ENCODE results near the gene CRYM. TPM values are rescaled to one million over a fixed set of nuclear protein-coding genes. Genes with fewer than 3 reads are reported as not detected.
"Not testable (repeated sequence)": the region's sequence is repeated elsewhere in the genome, so short reads cannot be mapped to it uniquely, and the experiment has no call there.

CRYM gene
- total and polyA plus RNA-seq, 4 donors, result 2.3 to 7.8 (median 7.0) TPM

- TF ChIP-seq NR2F2 (IDR thresholded peaks at IDR 0.05) (no peak), RAD21 (IDR thresholded peaks at IDR 0.05) (no peak), TAF1 (conservative IDR thresholded peaks at IDR 0.05) (no peak), YY1 (IDR thresholded peaks at IDR 0.05) (no peak), ATF3 (IDR thresholded peaks at IDR 0.05) (no peak)
Observed at GRCh38 chr16:21321736-21322135, 43.6 kb upstream of the CRYM start.

GRCh38 chr16:21314339-21314738 lies 36.2 kb upstream of the CRYM start:
- WGBS, result 83% methylated on average over 1 of the region's 1 CpG

More at GRCh38 chr16:21321736-21322135, 43.6 kb upstream of the CRYM start:
- Histone ChIP-seq H3K36me3 (ENCODE audit: control insufficient read depth in 4 of 4, insufficient read depth in 3 of 4, low read depth in 1 of 4, low read length in 3 of 4) (peaks cover 0 to 1% (median 0%) of the 10 kb centered on the region in 4 donors), H3K27me3 (ENCODE audit: control insufficient read depth in 4 of 4, insufficient read depth in 4 of 4, low read length in 3 of 4) (no peaks in the 10 kb centered on the region), H3K27ac (ENCODE audit: low read depth in 1 of 2, low read length in 2 of 2) (no peak overlapping the region), H3K9ac (ENCODE audit: low read depth in 1 of 2, low read length in 2 of 2) (no peak overlapping the region), H3K4me3 (ENCODE audit: low read depth in 1 of 3, low read length in 3 of 3) (no peak overlapping the region), H3K9me3 (ENCODE audit: control insufficient read depth in 4 of 4, low read length in 3 of 4) (no peaks in the 10 kb centered on the region), H3K4me1 (ENCODE audit: control insufficient read depth in 4 of 4, insufficient read depth in 4 of 4, low read length in 3 of 4) (peaks cover 0 to 4% (median 0%) of the 10 kb centered on the region in 4 donors)
- WGBS, result 97% methylated on average over 6 of the region's 6 CpGs
- no peak for DNase-seq (ENCODE audit: low spot score)

GRCh38 chr16:21312863-21313372 lies 34.8 kb upstream of the CRYM start:
- not testable (repeated sequence) for H3K27ac ChIP-seq (ENCODE audit: low read depth in 1 of 2, low read length in 2 of 2); H3K9me3 ChIP-seq (ENCODE audit: control insufficient read depth in 4 of 4, low read length in 3 of 4); H3K4me1 ChIP-seq (ENCODE audit: control insufficient read depth in 4 of 4, insufficient read depth in 4 of 4, low read length in 3 of 4); DNase-seq (ENCODE audit: low spot score); H3K36me3 ChIP-seq (ENCODE audit: control insufficient read depth in 4 of 4, insufficient read depth in 3 of 4, low read depth in 1 of 4, low read length in 3 of 4); H3K4me3 ChIP-seq (ENCODE audit: low read depth in 1 of 3, low read length in 3 of 3); H3K27me3 ChIP-seq (ENCODE audit: control insufficient read depth in 4 of 4, insufficient read depth in 4 of 4, low read length in 3 of 4); H3K9ac ChIP-seq (ENCODE audit: low read depth in 1 of 2, low read length in 2 of 2)
- WGBS, result 98% methylated on average over 25 of the region's 25 CpGs

More at GRCh38 chr16:21314339-21314738, 36.2 kb upstream of the CRYM start:
- TF ChIP-seq RXRA (IDR thresholded peaks at IDR 0.05) (no peak), ATF3 (IDR thresholded peaks at IDR 0.05) (no peak), FOXA2 (IDR thresholded peaks at IDR 0.05) (no peak), TAF1 (conservative IDR thresholded peaks at IDR 0.05) (no peak), HNF4G (IDR thresholded peaks at IDR 0.05) (no peak)
- no peaks in the 10 kb centered on the region for H3K27me3 ChIP-seq (ENCODE audit: control insufficient read depth in 4 of 4, insufficient read depth in 4 of 4, low read length in 3 of 4)
- no peak for DNase-seq (ENCODE audit: low spot score)
- H3K9me3 ChIP-seq (ENCODE audit: control insufficient read depth in 4 of 4, low read length in 3 of 4), result no peaks in the 10 kb centered on the region
- no peak overlapping the region for H3K27ac ChIP-seq (ENCODE audit: low read depth in 1 of 2, low read length in 2 of 2)
- no peak overlapping the region for H3K4me3 ChIP-seq (ENCODE audit: low read depth in 1 of 3, low read length in 3 of 3)
- H3K36me3 ChIP-seq (ENCODE audit: control insufficient read depth in 4 of 4, insufficient read depth in 3 of 4, low read depth in 1 of 4, low read length in 3 of 4), result no peaks in the 10 kb centered on the region
- H3K9ac ChIP-seq (ENCODE audit: low read depth in 1 of 2, low read length in 2 of 2), result no peak overlapping the region
- H3K4me1 ChIP-seq (ENCODE audit: control insufficient read depth in 4 of 4, insufficient read depth in 4 of 4, low read length in 3 of 4), result no peaks in the 10 kb centered on the region

- not testable (repeated sequence) for H3K9me3 ChIP-seq (ENCODE audit: control insufficient read depth in 4 of 4, low read length in 3 of 4); H3K27me3 ChIP-seq (ENCODE audit: control insufficient read depth in 4 of 4, insufficient read depth in 4 of 4, low read length in 3 of 4); H3K4me1 ChIP-seq (ENCODE audit: control insufficient read depth in 4 of 4, insufficient read depth in 4 of 4, low read length in 3 of 4); H3K9ac ChIP-seq (ENCODE audit: low read depth in 1 of 2, low read length in 2 of 2); DNase-seq (ENCODE audit: low spot score); H3K4me3 ChIP-seq (ENCODE audit: low read depth in 1 of 3, low read length in 3 of 3); H3K27ac ChIP-seq (ENCODE audit: low read depth in 1 of 2, low read length in 2 of 2); H3K36me3 ChIP-seq (ENCODE audit: control insufficient read depth in 4 of 4, insufficient read depth in 3 of 4, low read depth in 1 of 4, low read length in 3 of 4)
- 91% methylated on average over 18 of the region's 18 CpGs for WGBS
Observed at GRCh38 chr16:21312046-21312445, 34.0 kb upstream of the CRYM start.

GRCh38 chr16:21306712-21307111 lies 28.6 kb upstream of the CRYM start:
- H3K36me3 ChIP-seq (ENCODE audit: control insufficient read depth in 4 of 4, insufficient read depth in 3 of 4, low read depth in 1 of 4, low read length in 3 of 4); H3K4me1 ChIP-seq (ENCODE audit: control insufficient read depth in 4 of 4, insufficient read depth in 4 of 4, low read length in 3 of 4); DNase-seq (ENCODE audit: low spot score); H3K4me3 ChIP-seq (ENCODE audit: low read depth in 1 of 3, low read length in 3 of 3); H3K27me3 ChIP-seq (ENCODE audit: control insufficient read depth in 4 of 4, insufficient read depth in 4 of 4, low read length in 3 of 4); H3K27ac ChIP-seq (ENCODE audit: low read depth in 1 of 2, low read length in 2 of 2); H3K9me3 ChIP-seq (ENCODE audit: control insufficient read depth in 4 of 4, low read length in 3 of 4); H3K9ac ChIP-seq (ENCODE audit: low read depth in 1 of 2, low read length in 2 of 2): not testable (repeated sequence)
- WGBS, result 92% methylated on average over 5 of the region's 5 CpGs

Measured in liver (tissue), 9 donors.